Neural progenitor cell (in vitro differentiated cells): ENCODE data around the gene AGT.

Experiments used
- EZH2 ChIP-seq: fragments of 200-600 bp; sonication (generic); IDR thresholded peaks from 2 replicates; pipeline ENCODE4 v1.6.1; 2017; ENCODE audit warnings: antibody characterized with exemption, mild to moderate bottlenecking, moderate library complexity
- TF ChIP-seq, protein P1 (sequence below): fragments of 200-600 bp; sonication (generic); IDR thresholded peaks from 2 replicates; pipeline ENCODE4 v1.5.1; 2017; ENCODE audit warnings: antibody characterized with exemption, mild to moderate bottlenecking

DNA sequence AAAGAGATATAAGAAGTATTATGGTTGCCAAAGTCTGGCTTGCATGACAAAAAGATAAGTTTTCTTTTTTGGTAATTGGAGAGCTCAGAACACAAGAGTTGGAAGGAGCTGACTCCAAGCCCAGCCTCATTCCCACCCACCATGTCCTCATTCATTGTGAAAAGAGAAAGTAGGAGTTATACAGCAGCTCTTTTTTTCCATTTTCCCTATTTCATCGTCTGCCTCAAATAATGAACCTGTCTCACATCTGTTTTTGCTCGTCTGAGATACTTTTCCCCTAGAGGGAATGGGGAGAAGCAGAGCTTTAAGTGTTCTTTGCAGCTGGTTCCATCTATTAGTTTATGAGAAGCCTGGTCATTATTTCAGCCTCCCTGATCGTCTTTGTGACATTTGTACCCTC lies 34.7 kb downstream of the AGT start:
- TF ChIP-seq, protein P1, sequence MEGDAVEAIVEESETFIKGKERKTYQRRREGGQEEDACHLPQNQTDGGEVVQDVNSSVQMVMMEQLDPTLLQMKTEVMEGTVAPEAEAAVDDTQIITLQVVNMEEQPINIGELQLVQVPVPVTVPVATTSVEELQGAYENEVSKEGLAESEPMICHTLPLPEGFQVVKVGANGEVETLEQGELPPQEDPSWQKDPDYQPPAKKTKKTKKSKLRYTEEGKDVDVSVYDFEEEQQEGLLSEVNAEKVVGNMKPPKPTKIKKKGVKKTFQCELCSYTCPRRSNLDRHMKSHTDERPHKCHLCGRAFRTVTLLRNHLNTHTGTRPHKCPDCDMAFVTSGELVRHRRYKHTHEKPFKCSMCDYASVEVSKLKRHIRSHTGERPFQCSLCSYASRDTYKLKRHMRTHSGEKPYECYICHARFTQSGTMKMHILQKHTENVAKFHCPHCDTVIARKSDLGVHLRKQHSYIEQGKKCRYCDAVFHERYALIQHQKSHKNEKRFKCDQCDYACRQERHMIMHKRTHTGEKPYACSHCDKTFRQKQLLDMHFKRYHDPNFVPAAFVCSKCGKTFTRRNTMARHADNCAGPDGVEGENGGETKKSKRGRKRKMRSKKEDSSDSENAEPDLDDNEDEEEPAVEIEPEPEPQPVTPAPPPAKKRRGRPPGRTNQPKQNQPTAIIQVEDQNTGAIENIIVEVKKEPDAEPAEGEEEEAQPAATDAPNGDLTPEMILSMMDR, result no peak
- no peak for TF ChIP-seq EZH2
